ENCODE results near the gene OR4D11.

OR4D11 gene

DNA sequence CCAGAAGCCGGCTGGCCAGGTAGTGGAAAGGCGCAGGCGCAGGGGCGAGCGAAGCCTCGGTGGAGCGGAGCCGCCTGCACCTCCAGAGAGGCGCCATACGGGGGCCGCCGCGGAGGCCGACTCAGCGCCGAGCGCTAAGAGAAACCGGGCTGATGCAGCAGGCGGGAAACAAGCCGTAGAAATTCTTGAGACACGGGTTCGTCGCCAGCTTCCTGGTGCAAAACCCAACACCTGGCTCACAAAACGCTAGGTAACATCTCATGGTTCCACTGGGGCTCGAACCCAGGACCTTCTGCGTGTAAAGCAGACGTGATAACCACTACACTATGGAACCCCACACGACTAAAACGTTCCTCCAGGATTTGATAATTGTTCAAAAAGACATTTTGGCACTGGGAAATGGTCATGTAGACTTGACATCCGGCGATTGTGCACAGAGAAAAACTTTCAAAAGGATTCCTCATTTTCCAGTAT, 47.0 kb downstream of the OR4D11 start:
- peak; percentile 80 to 95 (median 86) for DNase-seq

DNA sequence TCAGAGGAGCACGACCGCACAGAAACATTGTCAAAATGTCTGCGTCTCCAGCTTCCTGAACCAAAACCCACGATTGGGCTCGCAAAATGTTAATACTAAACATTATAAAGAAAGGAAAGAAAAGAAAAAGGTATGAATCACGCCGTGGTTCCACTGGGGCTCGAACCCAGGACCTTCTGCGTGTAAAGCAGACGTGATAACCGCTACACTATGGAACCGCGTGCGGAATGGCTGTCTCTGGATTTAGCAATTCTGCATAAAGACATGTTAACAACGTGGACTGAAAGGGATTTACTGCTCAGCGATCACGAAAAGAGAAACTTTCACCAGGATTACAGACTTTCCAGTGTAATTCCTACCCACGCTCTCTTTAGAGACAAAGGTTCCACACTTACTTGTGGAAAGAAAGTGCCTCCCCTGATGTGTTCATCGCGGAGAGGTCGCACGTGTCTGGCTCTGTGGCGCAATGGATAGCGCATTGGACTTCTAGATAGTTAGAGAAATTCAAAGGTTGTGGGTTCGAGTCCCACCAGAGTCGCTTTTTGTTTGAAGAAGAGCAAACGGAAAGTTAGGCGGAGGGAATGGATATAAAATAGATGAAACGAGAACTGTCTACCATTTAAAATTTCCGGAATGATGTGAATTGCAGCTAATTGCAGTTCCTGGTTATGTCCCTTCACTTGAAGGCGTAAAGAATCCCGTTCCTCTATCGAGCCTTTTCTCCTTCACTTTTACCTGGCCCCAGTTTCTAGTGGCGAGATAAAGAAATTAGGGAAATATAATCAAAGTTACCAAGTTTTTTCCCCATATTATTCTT, 47.7 kb downstream of the OR4D11 start:
- DNase-seq: peak; percentile 74 to 95 (median 82)

DNA sequence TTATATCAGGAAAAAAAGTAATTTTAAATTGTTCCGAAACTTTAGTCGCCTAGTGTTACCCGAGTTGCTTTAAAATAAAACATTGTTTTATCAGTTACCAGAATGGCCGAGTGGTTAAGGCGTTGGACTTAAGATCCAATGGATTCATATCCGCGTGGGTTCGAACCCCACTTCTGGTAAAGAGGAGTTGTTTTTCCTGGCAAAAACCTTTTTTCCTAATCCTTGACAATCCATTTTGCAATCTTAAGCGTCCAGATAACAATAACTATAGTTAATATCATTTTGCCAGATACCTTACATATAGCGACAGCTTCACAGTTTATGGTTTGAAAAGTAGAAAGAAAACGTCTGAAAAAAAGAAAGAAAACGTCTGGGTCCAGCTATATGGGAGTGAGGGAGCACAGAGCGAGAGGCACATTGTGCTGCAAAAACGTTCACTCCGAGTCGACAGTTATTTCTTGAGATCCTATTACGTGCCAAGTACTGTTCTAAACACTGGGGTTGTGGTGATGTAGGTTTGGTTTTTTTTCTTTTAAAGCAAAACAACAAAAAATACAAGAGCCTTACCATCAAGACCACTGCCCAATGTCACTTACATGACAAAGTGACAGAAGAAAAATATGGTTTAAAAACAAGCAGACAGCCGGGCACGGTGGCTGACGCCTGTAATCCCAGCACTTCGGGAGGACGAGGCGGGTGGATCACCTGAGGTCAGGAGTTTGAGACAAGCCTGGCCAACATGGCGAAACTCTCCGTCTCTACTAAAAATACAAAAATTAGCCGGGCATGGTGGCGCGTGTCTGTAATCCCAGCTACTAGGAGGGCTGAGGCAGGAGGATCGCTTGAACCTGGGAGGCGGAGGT, 48.5 kb downstream of the OR4D11 start:
- DNase-seq: peak in 1 of 6 experiments; percentile 20

DNA sequence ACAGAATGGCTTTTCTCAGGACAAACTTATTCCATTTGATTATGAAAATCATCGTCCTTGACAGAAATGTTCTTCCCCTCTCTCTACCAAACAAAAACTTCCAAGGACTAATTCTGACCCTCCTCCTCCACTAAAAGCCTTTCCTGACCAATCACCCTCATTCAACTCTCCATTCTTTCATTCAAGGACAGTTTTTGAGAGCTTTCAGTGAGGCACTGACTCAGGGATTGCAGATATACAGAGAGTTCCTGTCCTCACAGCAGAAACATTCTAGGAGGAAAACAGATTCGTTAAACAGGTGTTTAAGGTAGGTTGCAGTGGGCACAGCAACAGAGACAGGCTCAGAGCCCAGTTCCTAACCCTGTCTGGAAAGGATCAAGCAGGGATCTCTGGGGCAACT, 49.5 kb downstream of the OR4D11 start:
- DNase-seq: no peak

DNA sequence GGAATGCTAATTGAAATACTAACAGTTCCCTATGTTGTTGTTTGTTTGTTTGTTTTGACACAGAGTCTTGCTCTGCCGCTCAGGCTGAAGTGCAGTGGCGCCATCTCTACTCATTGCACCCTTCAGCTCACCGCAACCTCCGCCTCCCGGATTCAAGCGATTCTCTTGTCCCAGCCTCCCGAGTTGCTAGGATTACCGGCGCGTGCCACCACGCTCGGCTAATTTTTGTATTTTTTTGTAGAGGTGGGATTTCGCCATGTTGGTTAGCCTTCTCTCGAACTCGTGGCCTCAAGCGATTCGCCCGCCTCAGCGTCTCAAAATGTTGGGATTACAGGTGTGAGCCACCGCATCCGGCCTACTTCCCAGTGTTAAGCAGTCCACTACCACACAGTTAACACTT, 49.9 kb downstream of the OR4D11 start:
- DNase-seq: no peak
